ENCODE results near the gene ASIC1. TPM values are rescaled to one million over a fixed set of nuclear protein-coding genes. Genes with fewer than 3 reads are reported as not detected.

Gene ASIC1
- total RNA-seq, 1 experiment from 2014 or later, result 17.9 TPM

GRCh38 chr12:50099302-50100008, 42.1 kb downstream of the ASIC1 start:
- no peak overlapping the region for H3K4me3 ChIP-seq (ENCODE audit: low read length)
- no peaks in the 10 kb centered on the region for H3K9me3 ChIP-seq (ENCODE audit: low read length)
- H2AFZ ChIP-seq (ENCODE audit: low read length), result no peak overlapping the region
- H3K79me2 ChIP-seq (ENCODE audit: low read length), result no peaks in the 10 kb centered on the region
- DNase-seq, result no peak
- H3K27me3 ChIP-seq (ENCODE audit: low read length), result no peaks in the 10 kb centered on the region
- no peak overlapping the region for H3K27ac ChIP-seq (ENCODE audit: low read length)
- H3K4me1 ChIP-seq (ENCODE audit: low read length), result peaks cover 38% of the 10 kb centered on the region
- H3K9ac ChIP-seq (ENCODE audit: low read length), result no peak overlapping the region
- peaks cover 31% of the 10 kb centered on the region; the same call in 1 of the 2 replicates for H3K36me3 ChIP-seq (ENCODE audit: insufficient read depth, low read length)
- H3K4me2 ChIP-seq (ENCODE audit: low read depth, low read length, poor library complexity, severe bottlenecking), result no peak overlapping the region
- no peaks in the 10 kb centered on the region for H3K9me2 ChIP-seq (replicated peaks; ENCODE audit: insufficient read depth, low read length)
- H4K20me1 ChIP-seq (ENCODE audit: insufficient read depth, low read depth, low read length), result no peaks in the 10 kb centered on the region

GRCh38 chr12:50100561-50100960, 43.2 kb downstream of the ASIC1 start:
- Histone ChIP-seq H3K4me1 (ENCODE audit: low read length) (peaks cover 39% of the 10 kb centered on the region), H3K27me3 (ENCODE audit: low read length) (no peaks in the 10 kb centered on the region), H3K9me3 (ENCODE audit: low read length) (no peaks in the 10 kb centered on the region), H3K9ac (ENCODE audit: low read length) (no peak overlapping the region), H3K4me3 (ENCODE audit: low read length) (no peak overlapping the region), H3K36me3 (ENCODE audit: insufficient read depth, low read length) (peaks cover 23% of the 10 kb centered on the region; the same call in 1 of the 2 replicates), H3K4me2 (ENCODE audit: low read depth, low read length, poor library complexity, severe bottlenecking) (no peak overlapping the region), H3K27ac (ENCODE audit: low read length) (no peak overlapping the region), H3K9me2 (replicated peaks; ENCODE audit: insufficient read depth, low read length) (no peaks in the 10 kb centered on the region), H4K20me1 (ENCODE audit: insufficient read depth, low read depth, low read length) (no peaks in the 10 kb centered on the region), H2AFZ (ENCODE audit: low read length) (no peak overlapping the region), H3K79me2 (ENCODE audit: low read length) (no peaks in the 10 kb centered on the region)
- DNase-seq, result no peak

GRCh38 chr12:50101663-50102062, 44.3 kb downstream of the ASIC1 start:
- Histone ChIP-seq H3K36me3 (ENCODE audit: insufficient read depth, low read length) (peaks cover 12% of the 10 kb centered on the region; the same call in 1 of the 2 replicates), H3K79me2 (ENCODE audit: low read length) (no peaks in the 10 kb centered on the region), H3K9me2 (replicated peaks; ENCODE audit: insufficient read depth, low read length) (no peaks in the 10 kb centered on the region), H3K4me3 (ENCODE audit: low read length) (no peak overlapping the region), H3K27ac (ENCODE audit: low read length) (peak overlapping the region; percentile 61), H3K4me2 (ENCODE audit: low read depth, low read length, poor library complexity, severe bottlenecking) (peak overlapping the region; percentile 36), H2AFZ (ENCODE audit: low read length) (no peak overlapping the region), H4K20me1 (ENCODE audit: insufficient read depth, low read depth, low read length) (no peaks in the 10 kb centered on the region), H3K9ac (ENCODE audit: low read length) (0 out of 2 replicates have a peak overlapping the region, but pooled peaks have one; percentile 10), H3K9me3 (ENCODE audit: low read length) (no peaks in the 10 kb centered on the region), H3K4me1 (ENCODE audit: low read length) (peaks cover 39% of the 10 kb centered on the region), H3K27me3 (ENCODE audit: low read length) (no peaks in the 10 kb centered on the region)
- no peak for DNase-seq

- H3K36me3 ChIP-seq (ENCODE audit: insufficient read depth, low read length), result peaks cover 8% of the 10 kb centered on the region; the same call in 1 of the 2 replicates
- peak overlapping the region; percentile 10; the same call in 1 of the 2 replicates for H3K9ac ChIP-seq (ENCODE audit: low read length)
- H3K27ac ChIP-seq (ENCODE audit: low read length), result peak overlapping the region; percentile 61
- H3K9me2 ChIP-seq (replicated peaks; ENCODE audit: insufficient read depth, low read length), result no peaks in the 10 kb centered on the region
- H3K9me3 ChIP-seq (ENCODE audit: low read length), result no peaks in the 10 kb centered on the region
- H4K20me1 ChIP-seq (ENCODE audit: insufficient read depth, low read depth, low read length), result no peaks in the 10 kb centered on the region
- H3K79me2 ChIP-seq (ENCODE audit: low read length), result no peaks in the 10 kb centered on the region
- H3K27me3 ChIP-seq (ENCODE audit: low read length), result no peaks in the 10 kb centered on the region
- H3K4me3 ChIP-seq (ENCODE audit: low read length), result no peak overlapping the region
- no peak for DNase-seq
- H2AFZ ChIP-seq (ENCODE audit: low read length), result no peak overlapping the region
- H3K4me2 ChIP-seq (ENCODE audit: low read depth, low read length, poor library complexity, severe bottlenecking), result peak overlapping the region; percentile 36
- peaks cover 39% of the 10 kb centered on the region for H3K4me1 ChIP-seq (ENCODE audit: low read length)
Measured at GRCh38 chr12:50102131-50102531, 44.7 kb downstream of the ASIC1 start.

- no peaks in the 10 kb centered on the region for H4K20me1 ChIP-seq (ENCODE audit: insufficient read depth, low read depth, low read length)
- H3K36me3 ChIP-seq (ENCODE audit: insufficient read depth, low read length), result peaks cover 8% of the 10 kb centered on the region; the same call in 1 of the 2 replicates
- H3K9me3 ChIP-seq (ENCODE audit: low read length), result no peaks in the 10 kb centered on the region
- no peak overlapping the region for H2AFZ ChIP-seq (ENCODE audit: low read length)
- H3K27me3 ChIP-seq (ENCODE audit: low read length), result no peaks in the 10 kb centered on the region
- no peak overlapping the region for H3K4me3 ChIP-seq (ENCODE audit: low read length)
- peak overlapping the region; percentile 43; the same call in 1 of the 2 replicates for H3K9ac ChIP-seq (ENCODE audit: low read length)
- H3K79me2 ChIP-seq (ENCODE audit: low read length), result no peaks in the 10 kb centered on the region
- no peaks in the 10 kb centered on the region for H3K9me2 ChIP-seq (replicated peaks; ENCODE audit: insufficient read depth, low read length)
- H3K27ac ChIP-seq (ENCODE audit: low read length), result peak overlapping the region; percentile 61
- H3K4me1 ChIP-seq (ENCODE audit: low read length), result peaks cover 39% of the 10 kb centered on the region
- no peak overlapping the region for H3K4me2 ChIP-seq (ENCODE audit: low read depth, low read length, poor library complexity, severe bottlenecking)
- DNase-seq, result peak; percentile 60
Measured at GRCh38 chr12:50102646-50103309, 45.4 kb downstream of the ASIC1 start.

- H3K9me3 ChIP-seq (ENCODE audit: low read length), result no peaks in the 10 kb centered on the region
- no peak for DNase-seq
- peak overlapping the region; percentile 61 for H3K27ac ChIP-seq (ENCODE audit: low read length)
- H3K9ac ChIP-seq (ENCODE audit: low read length), result peak overlapping the region; percentile 43; the same call in 1 of the 2 replicates
- H3K4me2 ChIP-seq (ENCODE audit: low read depth, low read length, poor library complexity, severe bottlenecking), result no peak overlapping the region
- H4K20me1 ChIP-seq (ENCODE audit: insufficient read depth, low read depth, low read length), result no peaks in the 10 kb centered on the region
- no peak overlapping the region for H2AFZ ChIP-seq (ENCODE audit: low read length)
- no peaks in the 10 kb centered on the region for H3K9me2 ChIP-seq (replicated peaks; ENCODE audit: insufficient read depth, low read length)
- peaks cover 39% of the 10 kb centered on the region for H3K4me1 ChIP-seq (ENCODE audit: low read length)
- no peaks in the 10 kb centered on the region for H3K27me3 ChIP-seq (ENCODE audit: low read length)
- H3K36me3 ChIP-seq (ENCODE audit: insufficient read depth, low read length), result peaks cover 8% of the 10 kb centered on the region; the same call in 1 of the 2 replicates
- no peaks in the 10 kb centered on the region for H3K79me2 ChIP-seq (ENCODE audit: low read length)
- H3K4me3 ChIP-seq (ENCODE audit: low read length), result no peak overlapping the region
Measured at GRCh38 chr12:50103351-50103750, 46.0 kb downstream of the ASIC1 start.

GRCh38 chr12:50103767-50104321, 46.4 kb downstream of the ASIC1 start, which contains the start of gene GPD1:
Gene GPD1, plus strand, starts transcription at chr12:50104008. Its CDS starts 43 bp downstream, at chr12:50104051.
- no peak within 1 kb of the TSS for H3K4me2 ChIP-seq (ENCODE audit: low read depth, low read length, poor library complexity, severe bottlenecking)
- peak within 1 kb of the TSS; percentile 43; the same call in 1 of the 2 replicates for H3K9ac ChIP-seq (ENCODE audit: low read length)
- H2AFZ ChIP-seq (ENCODE audit: low read length), result no peak within 1 kb of the TSS

More at GRCh38 chr12:50103767-50104321, 46.4 kb downstream of the ASIC1 start, which contains the start of gene GPD1:
- no peak within 1 kb of the TSS for H3K4me3 ChIP-seq (ENCODE audit: low read length)
- H3K27me3 ChIP-seq (ENCODE audit: low read length), result no peaks in the 10 kb centered on the region
- H3K9me3 ChIP-seq (ENCODE audit: low read length), result no peaks in the 10 kb centered on the region
- no peaks in the 10 kb centered on the region for H4K20me1 ChIP-seq (ENCODE audit: insufficient read depth, low read depth, low read length)
- no peaks in the 10 kb centered on the region for H3K79me2 ChIP-seq (ENCODE audit: low read length)
- no peaks in the 10 kb centered on the region for H3K9me2 ChIP-seq (replicated peaks; ENCODE audit: insufficient read depth, low read length)
- peak; percentile 69 for DNase-seq
- peaks cover 39% of the 10 kb centered on the region for H3K4me1 ChIP-seq (ENCODE audit: low read length)
- H3K27ac ChIP-seq (ENCODE audit: low read length), result peak within 1 kb of the TSS; percentile 61
- H3K36me3 ChIP-seq (ENCODE audit: insufficient read depth, low read length), result peaks cover 8% of the 10 kb centered on the region; the same call in 1 of the 2 replicates
